Measurements from ENCODE around the gene PPP1R26.
A peak's percentile ranks its signal among the peaks of the same experiment; 100 is the strongest.

The PPP1R26 gene

DNA sequence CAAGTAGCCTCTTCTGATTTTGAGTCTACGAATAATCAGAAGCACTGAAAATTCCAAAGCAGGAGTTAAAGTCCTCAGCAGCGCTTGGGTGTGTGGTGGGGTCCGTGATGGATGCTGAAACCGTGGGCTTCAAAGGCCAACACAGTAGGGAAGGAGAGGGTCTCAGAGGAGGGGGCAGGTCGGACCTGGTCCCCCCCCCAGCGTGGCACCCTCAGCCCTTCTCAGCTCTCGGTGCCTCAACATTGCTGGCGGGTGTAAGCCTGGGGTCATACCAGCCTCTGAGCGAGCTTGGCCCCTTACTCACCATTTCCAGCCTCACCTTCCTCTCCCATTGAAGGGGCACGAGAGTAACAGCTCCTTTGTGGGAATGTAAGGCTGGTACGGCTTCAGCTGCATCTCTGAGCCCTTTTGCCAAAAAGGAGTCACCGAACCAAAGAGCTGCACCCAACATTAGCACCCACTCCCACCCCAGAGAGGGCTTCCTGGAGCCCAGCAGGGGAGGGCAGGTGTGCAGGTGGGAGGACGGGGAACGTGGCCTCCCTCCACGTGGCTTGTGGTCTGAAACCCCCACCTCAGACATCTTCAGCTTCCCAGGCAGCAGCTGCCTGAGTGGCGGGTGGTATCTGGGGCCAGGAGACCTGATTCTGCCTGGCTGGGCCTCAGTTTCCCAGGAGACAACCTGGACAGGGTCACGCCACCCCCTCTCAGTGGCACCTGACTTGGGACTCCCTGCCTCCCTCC is 34.9 kb downstream of the PPP1R26 start:
- H3K14ac ChIP-seq (ENCODE audit: low read length): no peak overlapping the region
- WGBS (ENCODE audit: extremely low coverage, insufficient coverage, insufficient read length): no CpG with 5 or more reads among the region's 17 CpGs
- no peak overlapping the region for H2AK5ac ChIP-seq (ENCODE audit: low read length)

DNA sequence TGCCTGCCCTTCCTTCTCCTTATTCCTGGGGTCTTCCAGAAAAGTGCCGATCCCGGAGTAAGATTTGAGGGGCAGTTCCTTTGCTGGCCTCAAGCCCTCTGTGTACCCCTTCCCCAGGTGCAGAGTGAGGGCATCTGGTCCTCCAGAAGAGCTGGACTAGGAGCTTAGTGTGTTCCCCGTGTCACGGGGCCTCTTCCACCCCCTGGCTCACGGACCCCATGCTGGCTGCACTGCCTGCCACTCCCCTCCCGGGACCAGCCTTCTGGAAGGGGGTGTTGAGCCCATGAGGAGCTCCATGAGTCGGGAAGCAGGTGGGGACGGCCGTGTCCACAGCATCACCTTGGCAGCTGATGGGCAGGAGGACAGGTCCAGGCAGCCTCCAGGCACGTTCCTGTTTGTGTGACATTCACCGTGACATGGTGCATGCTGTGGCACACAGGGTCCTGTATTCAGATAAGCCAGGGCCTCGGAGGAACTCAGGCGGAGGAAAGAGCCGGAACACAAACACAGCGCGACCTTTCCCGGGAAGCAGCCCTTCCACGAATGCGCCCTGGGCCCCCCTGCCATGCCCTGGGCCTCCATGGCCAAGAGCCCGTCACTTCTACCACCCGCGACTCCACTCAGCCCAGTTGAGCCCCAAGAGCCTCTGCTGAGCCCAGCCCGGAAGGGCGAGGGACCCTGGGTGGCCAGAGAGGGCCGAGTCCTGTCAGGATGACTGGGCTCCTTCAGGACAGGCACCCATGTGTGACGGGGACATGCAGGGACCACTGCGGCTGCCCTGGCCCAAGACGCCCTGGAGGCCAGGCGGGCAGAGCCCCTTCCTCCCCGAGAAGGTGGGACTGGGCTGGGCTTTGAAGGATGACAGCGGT is 35.7 kb downstream of the PPP1R26 start:
- Histone ChIP-seq H3K4me3 (ENCODE audit: low read depth, low read length) (no peak overlapping the region), H3K14ac (ENCODE audit: low read length) (peak overlapping the region; percentile 40), H3K9me3 (ENCODE audit: insufficient read depth, low read depth, low read length) (peaks cover 4% of the 10 kb centered on the region), H4K12ac (ENCODE audit: low read depth, low read length) (no peak overlapping the region), H3K4me1 (ENCODE audit: control insufficient read depth in 1 of 2, insufficient read depth in 2 of 2, low read length in 2 of 2) (no peaks in the 10 kb centered on the region), H3K27me3 (ENCODE audit: insufficient read depth, low read length) (no peaks in the 10 kb centered on the region), H2BK12ac (ENCODE audit: low read length) (no peak overlapping the region), H3K79me1 (ENCODE audit: low read length) (no peaks in the 10 kb centered on the region), H2AFZ (ENCODE audit: insufficient read depth, low read length, poor library complexity) (no peak overlapping the region), H3K18ac (ENCODE audit: low read length) (no peak overlapping the region), H2AK5ac (ENCODE audit: low read length) (no peak overlapping the region), H3K27ac (ENCODE audit: low read depth, low read length) (no peak overlapping the region), H3K79me2 (ENCODE audit: control insufficient read depth, insufficient read depth, low read length, poor library complexity) (no peaks in the 10 kb centered on the region), H3K36me3 (ENCODE audit: control insufficient read depth in 1 of 2, insufficient read depth in 2 of 2, low read length in 2 of 2) (no peaks in the 10 kb centered on the region), H2BK5ac (ENCODE audit: low read depth, low read length, poor library complexity) (no peak overlapping the region), H4K8ac (ENCODE audit: low read depth, low read length) (no peak overlapping the region), H3K23ac (ENCODE audit: low read length) (no peak overlapping the region), H2BK120ac (ENCODE audit: insufficient read depth, low read length, poor library complexity) (no peak overlapping the region), H4K91ac (ENCODE audit: low read depth, low read length) (no peak overlapping the region), H3K4me2 (ENCODE audit: low read length) (no peak overlapping the region), H3K4ac (ENCODE audit: low read depth, low read length) (no peak overlapping the region), H3K9ac (ENCODE audit: low read length) (no peak overlapping the region)
- WGBS (ENCODE audit: extremely low coverage, insufficient coverage, insufficient read length): no CpG with 5 or more reads among the region's 31 CpGs
- DNase-seq: no peak

More for the DNA sequence above, 34.9 kb downstream of the PPP1R26 start:
- Histone ChIP-seq H3K9me3 (ENCODE audit: insufficient read depth, low read depth, low read length) (peaks cover 3% of the 10 kb centered on the region), H4K91ac (ENCODE audit: low read depth, low read length) (no peak overlapping the region), H3K4me3 (ENCODE audit: low read depth, low read length) (no peak overlapping the region), H3K79me1 (ENCODE audit: low read length) (no peaks in the 10 kb centered on the region), H3K4ac (ENCODE audit: low read depth, low read length) (no peak overlapping the region), H4K12ac (ENCODE audit: low read depth, low read length) (no peak overlapping the region), H3K36me3 (ENCODE audit: control insufficient read depth in 1 of 2, insufficient read depth in 2 of 2, low read length in 2 of 2) (no peaks in the 10 kb centered on the region), H2BK120ac (ENCODE audit: insufficient read depth, low read length, poor library complexity) (no peak overlapping the region), H3K27ac (ENCODE audit: low read depth, low read length) (no peak overlapping the region), H3K4me1 (ENCODE audit: control insufficient read depth in 1 of 2, insufficient read depth in 2 of 2, low read length in 2 of 2) (no peaks in the 10 kb centered on the region), H3K18ac (ENCODE audit: low read length) (no peak overlapping the region), H2BK5ac (ENCODE audit: low read depth, low read length, poor library complexity) (no peak overlapping the region), H3K27me3 (ENCODE audit: insufficient read depth, low read length) (no peaks in the 10 kb centered on the region), H2AFZ (ENCODE audit: insufficient read depth, low read length, poor library complexity) (no peak overlapping the region), H2BK12ac (ENCODE audit: low read length) (no peak overlapping the region), H4K8ac (ENCODE audit: low read depth, low read length) (no peak overlapping the region), H3K4me2 (ENCODE audit: low read length) (no peak overlapping the region), H3K79me2 (ENCODE audit: control insufficient read depth, insufficient read depth, low read length, poor library complexity) (no peaks in the 10 kb centered on the region), H3K23ac (ENCODE audit: low read length) (no peak overlapping the region), H3K9ac (ENCODE audit: low read length) (no peak overlapping the region)
- DNase-seq: no peak

DNA sequence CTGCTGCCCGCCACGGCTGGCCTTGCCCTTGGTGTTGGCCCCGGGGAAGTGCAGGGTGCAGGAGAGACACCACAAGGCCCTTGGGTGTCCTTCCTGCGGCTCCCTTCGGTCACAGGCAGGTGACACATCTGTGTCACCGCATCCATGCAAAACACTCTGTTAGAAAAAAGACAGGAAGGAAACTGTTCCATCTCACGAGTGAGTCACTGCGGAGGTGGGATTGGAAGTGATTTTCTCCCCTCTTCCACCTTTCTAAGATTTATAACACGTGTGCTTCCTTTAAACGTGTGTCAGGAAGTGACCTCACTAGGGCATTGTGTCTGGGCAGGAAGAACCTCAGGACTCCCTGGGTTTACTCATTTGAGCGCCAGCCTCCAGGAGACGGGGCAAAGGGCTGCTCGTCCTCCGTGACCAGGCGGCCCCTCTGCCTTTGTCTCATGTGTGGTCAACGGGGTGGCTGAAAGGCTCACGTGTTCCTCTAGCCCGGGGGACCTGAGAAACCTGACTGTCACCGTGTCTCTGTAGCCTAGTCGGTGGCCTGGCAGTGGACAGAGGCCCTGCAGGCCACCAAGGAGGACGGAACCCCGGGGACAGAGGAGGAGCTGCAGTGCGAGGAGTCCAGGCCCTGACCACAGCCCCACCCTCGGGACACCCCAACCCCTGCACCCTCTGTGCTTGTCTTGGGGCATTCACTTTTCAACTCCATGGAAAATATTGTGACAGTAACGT is 36.7 kb downstream of the PPP1R26 start:
- Histone ChIP-seq H2BK120ac (ENCODE audit: insufficient read depth, low read length, poor library complexity) (no peak overlapping the region), H3K4ac (ENCODE audit: low read depth, low read length) (no peak overlapping the region), H4K91ac (ENCODE audit: low read depth, low read length) (no peak overlapping the region), H2BK12ac (ENCODE audit: low read length) (no peak overlapping the region), H3K18ac (ENCODE audit: low read length) (no peak overlapping the region), H3K79me1 (ENCODE audit: low read length) (no peaks in the 10 kb centered on the region), H3K27ac (ENCODE audit: low read depth, low read length) (no peak overlapping the region), H3K4me2 (ENCODE audit: low read length) (no peak overlapping the region), H3K4me3 (ENCODE audit: low read depth, low read length) (no peak overlapping the region), H2AK5ac (ENCODE audit: low read length) (no peak overlapping the region), H3K9me3 (ENCODE audit: insufficient read depth, low read depth, low read length) (peaks cover 4% of the 10 kb centered on the region), H2BK5ac (ENCODE audit: low read depth, low read length, poor library complexity) (no peak overlapping the region), H3K27me3 (ENCODE audit: insufficient read depth, low read length) (no peaks in the 10 kb centered on the region), H3K36me3 (ENCODE audit: control insufficient read depth in 1 of 2, insufficient read depth in 2 of 2, low read length in 2 of 2) (no peaks in the 10 kb centered on the region), H3K9ac (ENCODE audit: low read length) (no peak overlapping the region), H3K14ac (ENCODE audit: low read length) (no peak overlapping the region), H4K12ac (ENCODE audit: low read depth, low read length) (no peak overlapping the region), H3K79me2 (ENCODE audit: control insufficient read depth, insufficient read depth, low read length, poor library complexity) (no peaks in the 10 kb centered on the region), H3K23ac (ENCODE audit: low read length) (no peak overlapping the region), H3K4me1 (ENCODE audit: control insufficient read depth in 1 of 2, insufficient read depth in 2 of 2, low read length in 2 of 2) (no peaks in the 10 kb centered on the region), H4K8ac (ENCODE audit: low read depth, low read length) (no peak overlapping the region), H2AFZ (ENCODE audit: insufficient read depth, low read length, poor library complexity) (no peak overlapping the region)
- WGBS (ENCODE audit: extremely low coverage, insufficient coverage, insufficient read length): no CpG with 5 or more reads among the region's 25 CpGs
- no peak for DNase-seq

DNA sequence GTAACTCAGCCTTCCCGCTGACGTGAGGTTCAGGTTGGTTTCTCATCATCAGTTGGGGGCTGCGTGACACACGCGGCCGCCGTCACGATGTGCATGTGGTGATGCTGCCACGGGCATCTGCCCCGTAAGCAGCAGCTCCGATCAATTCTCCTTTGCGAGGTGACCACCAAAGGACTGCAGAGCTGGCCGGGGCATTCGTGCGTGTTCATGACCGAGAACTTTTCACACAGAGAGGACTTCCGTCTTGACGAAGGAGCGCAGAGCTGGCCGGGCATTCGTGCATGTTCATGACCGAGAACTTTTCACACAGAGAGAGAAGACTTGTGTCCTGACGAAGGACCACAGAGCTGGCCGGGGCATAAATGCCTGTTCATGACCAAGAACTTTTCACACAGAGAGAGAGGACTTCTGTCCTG is 37.8 kb downstream of the PPP1R26 start:
- DNase-seq: no peak
- H3K14ac ChIP-seq (ENCODE audit: low read length): no peak overlapping the region
- no peaks in the 10 kb centered on the region for H3K4me1 ChIP-seq (ENCODE audit: control insufficient read depth in 1 of 2, insufficient read depth in 2 of 2, low read length in 2 of 2)
- no peak overlapping the region for H3K23ac ChIP-seq (ENCODE audit: low read length)
- H2AK5ac ChIP-seq (ENCODE audit: low read length): no peak overlapping the region
- H3K27ac ChIP-seq (ENCODE audit: low read depth, low read length): no peak overlapping the region
- no peak overlapping the region for H4K8ac ChIP-seq (ENCODE audit: low read depth, low read length)
- no peaks in the 10 kb centered on the region for H3K79me1 ChIP-seq (ENCODE audit: low read length)
- H2BK12ac ChIP-seq (ENCODE audit: low read length): no peak overlapping the region
- no peak overlapping the region for H3K18ac ChIP-seq (ENCODE audit: low read length)
- H4K12ac ChIP-seq (ENCODE audit: low read depth, low read length): no peak overlapping the region
- no peak overlapping the region for H2BK120ac ChIP-seq (ENCODE audit: insufficient read depth, low read length, poor library complexity)
- H3K4me3 ChIP-seq (ENCODE audit: low read depth, low read length): no peak overlapping the region
- no peak overlapping the region for H3K4me2 ChIP-seq (ENCODE audit: low read length)
- H2BK5ac ChIP-seq (ENCODE audit: low read depth, low read length, poor library complexity): no peak overlapping the region
- no peaks in the 10 kb centered on the region for H3K36me3 ChIP-seq (ENCODE audit: control insufficient read depth in 1 of 2, insufficient read depth in 2 of 2, low read length in 2 of 2)
- no peak overlapping the region for H3K9ac ChIP-seq (ENCODE audit: low read length)
- peaks cover 4% of the 10 kb centered on the region for H3K9me3 ChIP-seq (ENCODE audit: insufficient read depth, low read depth, low read length)
- no CpG with 5 or more reads among the region's 24 CpGs for WGBS (ENCODE audit: extremely low coverage, insufficient coverage, insufficient read length)
- H2AFZ ChIP-seq (ENCODE audit: insufficient read depth, low read length, poor library complexity): no peak overlapping the region
- no peak overlapping the region for H3K4ac ChIP-seq (ENCODE audit: low read depth, low read length)
- no peak overlapping the region for H4K91ac ChIP-seq (ENCODE audit: low read depth, low read length)
- H3K27me3 ChIP-seq (ENCODE audit: insufficient read depth, low read length): no peaks in the 10 kb centered on the region
- H3K79me2 ChIP-seq (ENCODE audit: control insufficient read depth, insufficient read depth, low read length, poor library complexity): no peaks in the 10 kb centered on the region

All from trophoblast cell (in vitro differentiated cells and primary cell).